ENCODE measurements around the gene ADGRG7.

Gene ADGRG7

GRCh38 chr3:100717063-100717462 lies 107.7 kb downstream of the ADGRG7 start:
- H3K4me3 ChIP-seq (replicated peaks; ENCODE audit: low read depth, low read length), result no peak overlapping the region
- no peak for DNase-seq (ENCODE audit: low read depth)
- TF ChIP-seq CTCF (IDR thresholded peaks at IDR 0.05; ENCODE audit: low read length, missing control alignments), result no peak

- TF ChIP-seq CTCF (IDR thresholded peaks at IDR 0.05; ENCODE audit: low read length, missing control alignments), result no peak
- no peak for DNase-seq (ENCODE audit: low read depth)
- no peak overlapping the region for H3K4me3 ChIP-seq (replicated peaks; ENCODE audit: low read depth, low read length)
These were observed 108.5 kb downstream of the ADGRG7 start for GRCh38 chr3:100717637-100718487.

- DNase-seq (ENCODE audit: low read depth), result no peak
These were observed 109.7 kb downstream of the ADGRG7 start for GRCh38 chr3:100719136-100719535.

DNA sequence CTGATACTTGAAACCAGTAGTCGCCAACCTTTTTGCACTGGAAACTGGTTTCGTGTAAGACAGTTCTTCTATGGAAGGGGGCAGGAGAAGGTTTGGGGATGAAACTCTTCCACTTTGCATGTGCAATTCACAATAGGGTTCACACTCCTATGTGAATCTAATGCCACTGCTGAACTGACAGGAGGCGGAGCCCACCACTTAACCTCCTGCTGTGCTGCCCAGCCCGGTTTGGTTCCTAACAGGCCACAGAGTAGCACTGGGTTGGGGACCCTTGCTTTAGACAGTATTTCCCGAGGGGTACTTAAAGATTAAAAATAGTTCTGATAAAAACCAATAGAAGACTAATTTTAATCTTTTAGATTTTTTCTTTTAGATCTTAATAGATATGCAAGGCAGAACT lies 111.0 kb downstream of the ADGRG7 start:
- no peak for TF ChIP-seq CTCF (IDR thresholded peaks at IDR 0.05; ENCODE audit: low read length, missing control alignments)
- no peak overlapping the region for H3K4me3 ChIP-seq (replicated peaks; ENCODE audit: low read depth, low read length)
- no peak for DNase-seq (ENCODE audit: low read depth)

More at GRCh38 chr3:100719136-100719535, 109.7 kb downstream of the ADGRG7 start:
- H3K4me3 ChIP-seq (replicated peaks; ENCODE audit: low read depth, low read length), result no peak overlapping the region
- no peak for TF ChIP-seq CTCF (IDR thresholded peaks at IDR 0.05; ENCODE audit: low read length, missing control alignments)

- H3K4me3 ChIP-seq (replicated peaks; ENCODE audit: low read depth, low read length), result no peak overlapping the region
- DNase-seq (ENCODE audit: low read depth), result no peak
- TF ChIP-seq CTCF (IDR thresholded peaks at IDR 0.05; ENCODE audit: low read length, missing control alignments), result no peak
These were observed 116.6 kb downstream of the ADGRG7 start for GRCh38 chr3:100725935-100726513.

DNA sequence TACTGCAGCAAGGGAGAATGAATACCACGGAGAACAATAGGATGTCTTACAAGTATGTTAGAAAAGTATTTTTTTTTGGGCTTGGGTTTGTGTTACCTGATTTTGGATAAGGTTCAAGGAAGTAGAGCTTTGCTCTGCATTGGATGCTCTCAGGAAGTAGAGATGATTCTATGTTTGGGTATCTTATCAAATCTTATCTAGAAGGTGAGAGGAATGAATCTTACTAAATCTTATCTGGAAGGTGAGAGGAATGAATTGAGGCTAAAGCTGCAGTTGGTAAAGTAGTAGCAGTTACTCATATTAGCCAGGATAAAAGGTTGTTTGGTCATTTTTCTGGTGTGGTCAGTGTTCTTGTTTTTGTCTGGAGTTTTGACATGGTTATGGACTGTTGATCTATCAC lies 117.3 kb downstream of the ADGRG7 start:
- H3K4me3 ChIP-seq (replicated peaks; ENCODE audit: low read depth, low read length), result no peak overlapping the region
- no peak for TF ChIP-seq CTCF (IDR thresholded peaks at IDR 0.05; ENCODE audit: low read length, missing control alignments)
- no peak for DNase-seq (ENCODE audit: low read depth)

Measured in fibroblast of pulmonary artery (primary cell).